WTC11 (cell line): ENCODE results near the gene GOLGA8J. TPM values are rescaled to one million over a fixed set of nuclear protein-coding genes. Genes with fewer than 3 reads are reported as not detected.
A peak's percentile ranks its signal among the peaks of the same experiment; 100 is the strongest.
"Not testable (repeated sequence)": the region's sequence is repeated elsewhere in the genome, so short reads cannot be mapped to it uniquely, and the experiment has no call there.

Source experiments
- ATAC-seq: fragments of 200-7000 bp; cut with Tn5 transposase; 2 replicates; pipeline ENCODE4 v1.10.0; 2021; ENCODE audit warnings: mild to moderate bottlenecking, moderate library complexity
- CTCF ChIA-PET: fragments of 300-600 bp; sonication (Branson Sonifier 250); formaldehyde crosslinking; loops from one replicate; lab custom pipeline; 2021; ENCODE audit warnings: antibody characterized with exemption; lab: Charles Lee
- POLR2A ChIA-PET: fragments of 350-600 bp; sonication (Branson Sonifier 250); formaldehyde crosslinking; loops from one replicate; lab custom pipeline; 2021; ENCODE audit warnings: antibody characterized with exemption; lab: Charles Lee
- DNase-seq: peaks from one replicate; pipeline ENCODE4 v3.0.0; 2021; ENCODE audit warnings: low spot score
- H3K27ac Mint-ChIP-seq: 2 replicates; pipeline ENCODE4 v1.8.0; 2021; ENCODE audit warnings: mixed read lengths
- H3K27me3 Mint-ChIP-seq: 2 replicates; pipeline ENCODE4 v1.8.0; 2021; ENCODE audit warnings: low read depth, mild to moderate bottlenecking, moderate library complexity, mixed read lengths
- H3K36me3 Mint-ChIP-seq: 2 replicates; pipeline ENCODE4 v1.8.0; 2021; ENCODE audit warnings: mixed read lengths
- H3K4me1 Mint-ChIP-seq: 2 replicates; pipeline ENCODE4 v1.8.0; 2022; ENCODE audit warnings: mixed read lengths
- H3K4me3 Mint-ChIP-seq: 2 replicates; pipeline ENCODE4 v1.8.0; 2021; ENCODE audit warnings: mild to moderate bottlenecking, moderate library complexity, mixed read lengths
- H3K9me3 Mint-ChIP-seq: 2 replicates; pipeline ENCODE4 v1.8.0; 2021; ENCODE audit warnings: mixed read lengths
- E2F5 ChIP-seq: sonication (generic); formaldehyde crosslinking; IDR thresholded peaks from 2 replicates; pipeline ENCODE4 v1.8.1; 2022; ENCODE audit warnings: mild to moderate bottlenecking, moderate library complexity, missing genetic modification reagents
- EMX1 ChIP-seq: fragments of 250-450 bp; sonication (Bioruptor Pico); IDR thresholded peaks from 2 replicates; pipeline ENCODE4 v1.8.0; 2021; ENCODE audit warnings: mild to moderate bottlenecking
- GTF2I ChIP-seq: fragments of 250-450 bp; sonication (Bioruptor Pico); conservative IDR thresholded peaks from 2 replicates; pipeline ENCODE4 v1.4.0; 2021; ENCODE audit warnings: mild to moderate bottlenecking
- PRDM15 ChIP-seq: sonication (generic); formaldehyde crosslinking; IDR thresholded peaks from 2 replicates; pipeline ENCODE4 v1.8.0; 2022; ENCODE audit warnings: missing genetic modification reagents
- RELA ChIP-seq: sonication (generic); formaldehyde crosslinking; IDR thresholded peaks from 2 replicates; pipeline ENCODE4 v1.8.1; 2022; ENCODE audit warnings: missing genetic modification reagents, mild to moderate bottlenecking, borderline replicate concordance
- TEAD4 ChIP-seq: sonication (generic); formaldehyde crosslinking; IDR thresholded peaks from 2 replicates; pipeline ENCODE4 v1.8.0; 2022; ENCODE audit warnings: mild to moderate bottlenecking, missing genetic modification reagents
- ZNF219 ChIP-seq: sonication (generic); formaldehyde crosslinking; IDR thresholded peaks from 2 replicates; pipeline ENCODE4 v1.8.0; 2023; ENCODE audit warnings: missing genetic modification reagents, mild to moderate bottlenecking, borderline replicate concordance
- total RNA-seq: library from RNA; stranded (reverse); gene quantifications from 3 replicates; pipeline ENCODE4 v1.2.3, GENCODE V29; 2021

The GOLGA8J gene
- total RNA-seq, 1 experiment from 2014 or later, result 0.33 TPM

DNA sequence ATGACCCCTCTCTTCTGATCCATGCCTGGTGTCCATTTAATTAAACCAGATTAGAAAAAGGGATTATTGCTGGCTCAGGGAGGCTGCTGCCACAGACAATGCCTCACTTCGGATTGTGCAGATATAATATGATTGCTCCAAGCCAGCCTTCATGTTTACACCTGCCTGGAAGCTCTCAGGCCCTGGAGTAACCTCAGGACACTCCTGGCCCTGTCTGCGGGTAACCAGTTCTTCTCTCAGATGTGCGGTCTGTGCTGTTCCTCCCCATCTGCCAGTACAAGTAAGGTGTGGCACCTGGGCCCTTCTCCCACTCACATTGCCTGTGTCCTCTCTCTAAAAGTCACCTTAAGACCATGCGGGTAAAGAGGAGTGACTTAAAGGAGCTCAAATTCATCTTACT, 8.8 kb upstream of the GOLGA8J start (continued):
- no peak for TF ChIP-seq TEAD4
- no peak for TF ChIP-seq RELA (CRISPR knock-in tag)
- no peak for TF ChIP-seq EMX1
- TF ChIP-seq E2F5 (CRISPR knock-in tag), result no peak
- no peak for TF ChIP-seq GTF2I (CRISPR knock-in tag)
- no peak for TF ChIP-seq PRDM15 (CRISPR knock-in tag)
- no peak for TF ChIP-seq ZNF219 (CRISPR knock-in tag)

- H3K27me3 Mint-ChIP-seq, H3K27ac Mint-ChIP-seq, DNase-seq, ATAC-seq, H3K4me3 Mint-ChIP-seq, CTCF ChIA-PET, H3K9me3 Mint-ChIP-seq, H3K36me3 Mint-ChIP-seq, H3K4me1 Mint-ChIP-seq, POLR2A ChIA-PET: not testable (repeated sequence)
Measured at GRCh38 chr15:30080816-30081215, 1.9 kb upstream of the GOLGA8J start.

DNA sequence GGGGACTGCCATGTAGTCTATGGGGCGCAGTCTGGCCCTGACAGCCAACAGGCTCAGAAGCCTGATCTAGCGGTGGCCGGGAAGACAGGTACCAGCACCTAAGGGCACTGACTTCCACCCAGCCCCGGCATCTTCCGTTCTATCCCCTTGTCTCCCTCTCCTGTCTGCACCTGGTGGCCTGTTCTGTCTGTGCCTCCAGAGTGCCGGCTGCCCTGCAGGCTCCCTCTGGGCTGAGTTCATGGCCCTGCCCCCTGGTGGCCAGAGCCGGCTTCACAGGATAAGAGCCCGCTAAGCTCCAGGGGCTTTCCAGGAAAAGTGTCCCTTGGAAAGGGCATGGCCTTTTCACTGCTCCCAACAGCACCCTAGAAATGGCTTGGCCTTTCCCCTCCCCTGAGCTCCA, 15.1 kb downstream of the GOLGA8J start:
- POLR2A ChIA-PET, DNase-seq, H3K4me3 Mint-ChIP-seq, H3K36me3 Mint-ChIP-seq, H3K27me3 Mint-ChIP-seq, H3K27ac Mint-ChIP-seq, H3K4me1 Mint-ChIP-seq, H3K9me3 Mint-ChIP-seq, CTCF ChIA-PET: not testable (repeated sequence)
- peak; percentile 82 for ATAC-seq

- CTCF ChIA-PET, H3K4me1 Mint-ChIP-seq, H3K9me3 Mint-ChIP-seq, H3K36me3 Mint-ChIP-seq, H3K27ac Mint-ChIP-seq, ATAC-seq, H3K27me3 Mint-ChIP-seq, DNase-seq, H3K4me3 Mint-ChIP-seq, POLR2A ChIA-PET: not testable (repeated sequence)
Measured at GRCh38 chr15:30102890-30103289, 20.1 kb downstream of the GOLGA8J start.

DNA sequence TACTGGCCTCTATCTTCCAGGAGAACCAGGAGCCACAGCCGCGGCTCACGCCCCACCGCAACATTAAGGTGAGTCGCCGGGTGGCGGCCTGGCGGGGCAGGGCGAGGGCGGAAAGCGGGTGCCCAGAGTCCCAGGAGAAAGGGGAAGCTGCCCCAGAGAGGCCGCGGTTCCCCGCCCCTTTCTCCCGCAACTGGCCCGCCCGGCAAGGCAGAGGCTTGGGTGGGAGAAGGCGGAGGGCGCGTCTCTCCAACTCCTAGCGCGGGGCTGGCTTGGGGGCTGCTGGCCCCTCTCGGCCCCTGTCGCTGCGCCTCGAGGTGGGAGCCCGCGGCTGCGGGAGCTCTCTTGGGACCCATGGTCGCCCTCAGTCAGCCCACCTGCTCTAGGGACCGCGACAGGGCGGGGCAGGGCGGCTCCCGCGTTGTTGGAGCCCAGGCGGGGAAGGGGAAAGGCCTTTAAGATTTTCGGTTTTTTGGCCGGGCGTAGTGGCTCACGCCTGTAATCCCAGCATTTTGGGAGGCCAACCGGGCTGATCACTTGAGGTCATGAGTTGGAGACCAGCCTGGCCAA, 21.3 kb downstream of the GOLGA8J start:
- H3K36me3 Mint-ChIP-seq, H3K4me1 Mint-ChIP-seq, H3K27me3 Mint-ChIP-seq, DNase-seq, POLR2A ChIA-PET, H3K27ac Mint-ChIP-seq, H3K9me3 Mint-ChIP-seq, CTCF ChIA-PET: not testable (repeated sequence)
- ATAC-seq, result peak; percentile 87
- H3K4me3 Mint-ChIP-seq, result peak overlapping the region; percentile 40; the same call in 1 of the 2 replicates

DNA sequence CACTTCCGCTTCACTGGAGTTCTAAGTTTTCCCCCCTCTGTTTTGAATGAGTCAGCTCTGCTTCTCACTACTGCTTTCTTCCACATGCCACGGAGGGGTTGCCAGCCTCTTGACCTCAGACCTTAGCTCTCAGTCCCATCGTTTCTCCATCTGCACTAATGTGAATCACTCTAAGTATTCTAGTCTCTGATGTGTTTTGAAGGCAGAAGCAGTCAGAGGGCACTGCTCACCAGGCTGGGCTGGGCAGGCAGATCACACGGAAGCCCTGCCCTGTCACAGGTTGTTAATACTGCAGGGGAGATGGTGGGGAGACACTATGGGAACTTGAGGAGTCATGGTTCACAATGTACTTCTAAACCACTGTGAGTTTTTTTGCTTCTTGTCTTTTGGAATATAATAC, 27.8 kb downstream of the GOLGA8J start:
- H3K36me3 Mint-ChIP-seq, H3K9me3 Mint-ChIP-seq, H3K4me1 Mint-ChIP-seq, DNase-seq, H3K4me3 Mint-ChIP-seq, H3K27ac Mint-ChIP-seq, CTCF ChIA-PET, POLR2A ChIA-PET, H3K27me3 Mint-ChIP-seq, ATAC-seq: not testable (repeated sequence)

DNA sequence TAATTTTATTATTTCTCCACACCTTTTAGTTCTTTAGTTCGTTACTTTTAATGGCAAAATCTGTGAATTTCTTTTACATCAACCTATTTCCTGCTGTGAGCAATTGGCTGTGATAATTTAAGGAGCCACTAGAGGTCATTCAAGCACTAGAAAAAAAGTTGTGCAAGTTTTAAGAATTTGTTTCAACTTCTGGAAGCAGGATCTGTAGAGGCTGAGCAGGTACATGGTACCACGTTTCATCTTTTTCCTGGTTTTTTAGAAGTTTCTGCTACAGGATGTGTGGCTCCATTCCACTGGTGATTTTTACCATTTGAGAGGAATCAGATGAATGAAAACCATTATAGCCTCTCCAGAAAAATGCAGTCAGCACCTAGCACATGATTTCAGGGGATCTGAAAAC, 47.3 kb downstream of the GOLGA8J start:
- H3K27me3 Mint-ChIP-seq, ATAC-seq, POLR2A ChIA-PET, CTCF ChIA-PET, DNase-seq, H3K27ac Mint-ChIP-seq, H3K36me3 Mint-ChIP-seq, H3K4me3 Mint-ChIP-seq, H3K9me3 Mint-ChIP-seq, H3K4me1 Mint-ChIP-seq: not testable (repeated sequence)

DNA sequence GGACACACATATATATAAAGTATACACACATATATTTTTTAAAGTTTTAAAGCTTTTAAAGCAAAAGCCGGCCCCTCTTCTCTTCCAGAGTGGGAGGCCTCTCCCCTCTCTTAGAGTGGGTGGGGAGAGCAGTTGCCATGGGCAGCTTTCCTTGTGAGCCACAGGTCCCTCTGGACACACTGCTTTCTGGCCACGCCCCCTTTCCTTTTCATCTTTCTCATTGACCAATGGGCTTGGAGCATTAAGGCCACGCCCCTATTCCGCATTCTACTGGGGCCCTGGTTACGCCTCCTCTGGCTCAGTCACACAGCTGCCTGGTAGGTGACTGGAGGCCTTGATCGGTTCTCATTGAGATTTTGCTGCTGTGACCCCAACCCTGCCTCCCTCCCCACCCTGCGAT, 52.0 kb downstream of the GOLGA8J start, which contains the start of gene GOLGA8T:
Gene GOLGA8T, plus strand, starts transcription at position 301 of the 400 bp plus-strand sequence. Its CDS starts 98 bp downstream, at position 399.
- H3K9me3 Mint-ChIP-seq, H3K27me3 Mint-ChIP-seq, POLR2A ChIA-PET, DNase-seq, H3K4me3 Mint-ChIP-seq, CTCF ChIA-PET, H3K36me3 Mint-ChIP-seq, H3K4me1 Mint-ChIP-seq, ATAC-seq, H3K27ac Mint-ChIP-seq: not testable (repeated sequence)
